NCI-H524 treated with DMSO at 0.1 percent for 48 hours (cell line): Measurements from ENCODE around the gene LAD1.
A peak's percentile ranks its signal among the peaks of the same experiment; 100 is the strongest.

Source experiments
- DNase-seq: peaks from one replicate; lab custom pipeline; 2025; lab: John Stamatoyannopoulos, UW

The LAD1 gene

GRCh38 chr1:201419256-201419655, 20.1 kb upstream of the LAD1 start:
- DNase-seq = no peak

- no peak for DNase-seq
Observed at GRCh38 chr1:201418461-201418860, 19.3 kb upstream of the LAD1 start.

GRCh38 chr1:201414051-201414738, 15.1 kb upstream of the LAD1 start:
- no peak for DNase-seq

GRCh38 chr1:201411292-201411691, 12.2 kb upstream of the LAD1 start:
- DNase-seq = no peak

GRCh38 chr1:201409440-201409839, 10.3 kb upstream of the LAD1 start:
- DNase-seq = no peak

GRCh38 chr1:201408834-201409200, 9.7 kb upstream of the LAD1 start:
- DNase-seq = no peak

- DNase-seq = peak; percentile 21
Observed at GRCh38 chr1:201408176-201408833, 9.2 kb upstream of the LAD1 start.

- DNase-seq = no peak
Observed at GRCh38 chr1:201406831-201407406, 7.8 kb upstream of the LAD1 start.

GRCh38 chr1:201405484-201405831, 6.3 kb upstream of the LAD1 start:
- no peak for DNase-seq

- no peak for DNase-seq
Observed at GRCh38 chr1:201404722-201405483, 5.8 kb upstream of the LAD1 start.

GRCh38 chr1:201404055-201404454, 4.9 kb upstream of the LAD1 start:
- no peak for DNase-seq

GRCh38 chr1:201403359-201403758, 4.2 kb upstream of the LAD1 start:
- DNase-seq = no peak

- no peak for DNase-seq
Observed at GRCh38 chr1:201401700-201402099, 2.6 kb upstream of the LAD1 start.

- no peak for DNase-seq
Observed at GRCh38 chr1:201400852-201401230, 1.7 kb upstream of the LAD1 start.

- DNase-seq = no peak
Observed at GRCh38 chr1:201400212-201400851, 1.2 kb upstream of the LAD1 start.

- no peak for DNase-seq
Observed at GRCh38 chr1:201399352-201400126, 415 bp upstream of the LAD1 start.

GRCh38 chr1:201397675-201398074, 1.4 kb downstream of the LAD1 start:
- no peak for DNase-seq

- DNase-seq = no peak
Observed at GRCh38 chr1:201396861-201397464, 2.2 kb downstream of the LAD1 start.

GRCh38 chr1:201395936-201396335, 3.2 kb downstream of the LAD1 start:
- no peak for DNase-seq

GRCh38 chr1:201394591-201394990, 4.5 kb downstream of the LAD1 start:
- DNase-seq = no peak

- no peak for DNase-seq
Observed at GRCh38 chr1:201393076-201393475, 6.0 kb downstream of the LAD1 start.
